ENCODE data around the gene EGFLAM. TPM values are rescaled to one million over a fixed set of nuclear protein-coding genes. Genes with fewer than 3 reads are reported as not detected.

EGFLAM gene
- total RNA-seq, 4 donors from 2014 or later, result 3.5 to 6.7 (median 6.3) TPM

- no peaks in the 10 kb centered on the region for H3K4me1 ChIP-seq
- H3K27ac ChIP-seq, result no peak overlapping the region
- H3K4me3 ChIP-seq (replicated peaks in 1 of 3), result no peak overlapping the region
- DNase-seq, result no peak
- H3K27me3 ChIP-seq, result no peaks in the 10 kb centered on the region
- intact Hi-C loops (cut with DNase I), result no loop called here
- no peaks in the 10 kb centered on the region for H3K36me3 ChIP-seq
- 69 to 78% methylated on average over 2 of the region's 2 CpGs for WGBS, 2 donors
- H3K9me3 ChIP-seq, result no peaks in the 10 kb centered on the region
- TF ChIP-seq POLR2A (IDR thresholded peaks at IDR 0.05) (no peak), CTCF (IDR thresholded peaks at IDR 0.05) (no peak)
Observed at GRCh38 chr5:38387161-38387560, 128.8 kb downstream of the EGFLAM start.

GRCh38 chr5:38393636-38394035 is 135.3 kb downstream of the EGFLAM start:
- TF ChIP-seq CTCF (IDR thresholded peaks at IDR 0.05), result no peak
- Histone ChIP-seq H3K27ac (no peak overlapping the region), H3K9me3 (no peaks in the 10 kb centered on the region), H3K27me3 (no peaks in the 10 kb centered on the region), H3K36me3 (no peaks in the 10 kb centered on the region), H3K4me3 (replicated peaks in 1 of 3) (no peak overlapping the region), H3K4me1 (no peaks in the 10 kb centered on the region)
- intact Hi-C loops (cut with DNase I), result no loop called here
- no peak for DNase-seq
- WGBS, 2 donors, result 96 to 98% methylated on average over 14 to 15 of the region's 15 CpGs

- no peaks in the 10 kb centered on the region for H3K4me1 ChIP-seq
- TF ChIP-seq POLR2A (IDR thresholded peaks at IDR 0.05) (no peak), CTCF (IDR thresholded peaks at IDR 0.05) (no peak)
- intact Hi-C loops (cut with DNase I), result no loop called here
- no peak overlapping the region for H3K4me3 ChIP-seq (replicated peaks in 1 of 3)
- WGBS, 2 donors, result 51 to 54% methylated on average over 6 of the region's 6 CpGs
- no peak for DNase-seq
- H3K9me3 ChIP-seq, result no peaks in the 10 kb centered on the region
- no peak overlapping the region for H3K27ac ChIP-seq
- H3K36me3 ChIP-seq, result no peaks in the 10 kb centered on the region
- H3K27me3 ChIP-seq, result no peaks in the 10 kb centered on the region
Observed at GRCh38 chr5:38396766-38397165, 138.4 kb downstream of the EGFLAM start.

- no peaks in the 10 kb centered on the region for H3K27me3 ChIP-seq
- DNase-seq, result no peak
- H3K9me3 ChIP-seq, result no peaks in the 10 kb centered on the region
- no peaks in the 10 kb centered on the region for H3K4me1 ChIP-seq
- no peak overlapping the region for H3K27ac ChIP-seq
- H3K4me3 ChIP-seq (replicated peaks in 1 of 3), result no peak overlapping the region
- intact Hi-C loops (cut with DNase I), result no loop called here
- no peak for TF ChIP-seq POLR2A (IDR thresholded peaks at IDR 0.05)
- TF ChIP-seq CTCF (IDR thresholded peaks at IDR 0.05), result no peak
- no peaks in the 10 kb centered on the region for H3K36me3 ChIP-seq
- WGBS, 2 donors, result 61 to 81% methylated on average over 2 of the region's 2 CpGs
Observed at GRCh38 chr5:38400365-38400764, 142.0 kb downstream of the EGFLAM start.

GRCh38 chr5:38401145-38401544 is 142.8 kb downstream of the EGFLAM start:
- Histone ChIP-seq H3K36me3 (no peaks in the 10 kb centered on the region), H3K27me3 (no peaks in the 10 kb centered on the region), H3K4me1 (no peaks in the 10 kb centered on the region), H3K9me3 (no peaks in the 10 kb centered on the region), H3K4me3 (replicated peaks in 1 of 3) (no peak overlapping the region), H3K27ac (no peak overlapping the region)
- 76 to 83% methylated on average over 1 of the region's 1 CpG for WGBS, 2 donors
- DNase-seq, result no peak
- intact Hi-C loops (cut with DNase I), result no loop called here
- TF ChIP-seq CTCF (IDR thresholded peaks at IDR 0.05), result no peak
- TF ChIP-seq POLR2A (IDR thresholded peaks at IDR 0.05), result no peak
